CD8-positive, alpha-beta memory T cell (primary cell): ENCODE results near the gene ENOX1. TPM values are rescaled to one million over a fixed set of nuclear protein-coding genes. Genes with fewer than 3 reads are reported as not detected.

Experiments used
- CTCF ChIA-PET: fragments of 350-600 bp; sonication (Branson Sonifier 250); formaldehyde crosslinking; loops from one replicate; lab custom pipeline; 2021; ENCODE audit warnings: antibody characterized with exemption; lab: Charles Lee
- POLR2A ChIA-PET: fragments of 350-600 bp; sonication (Branson Sonifier 250); formaldehyde crosslinking; loops from one replicate; lab custom pipeline; 2021; ENCODE audit warnings: antibody characterized with exemption; lab: Charles Lee
- DNase-seq, 5 donors: peaks; one replicate each; pipeline versions ENCODE4 v3.0.0 to v3.0.0-alpha.2; 2020 to 2022; ENCODE audit warnings: mixed read lengths in 1 of 5
- H3K27ac ChIP-seq: one replicate; pipeline ENCODE4 v1.7.0; 2013; ENCODE audit warnings: low read depth, mild to moderate bottlenecking, low read length, moderate library complexity
- H3K27me3 ChIP-seq: 2 replicates; pipeline ENCODE4 v1.7.0; 2013; ENCODE audit warnings: low read length, mild to moderate bottlenecking; ENCODE audit not compliant: insufficient read depth, poor library complexity, severe bottlenecking
- H3K36me3 ChIP-seq: 2 replicates; pipeline ENCODE4 v1.7.0; 2013; ENCODE audit warnings: mild to moderate bottlenecking, low read length, moderate library complexity; ENCODE audit not compliant: insufficient read depth
- H3K4me1 ChIP-seq: 2 replicates; pipeline ENCODE4 v1.7.0; 2013; ENCODE audit warnings: mild to moderate bottlenecking, low read length, moderate library complexity; ENCODE audit not compliant: insufficient read depth
- H3K4me3 ChIP-seq: 2 replicates; pipeline ENCODE4 v1.7.0; 2013; ENCODE audit warnings: mild to moderate bottlenecking, low read length
- H3K9me3 ChIP-seq: 2 replicates; pipeline ENCODE4 v1.7.0; 2013; ENCODE audit warnings: mild to moderate bottlenecking, low read length
- H3K27ac Mint-ChIP-seq, 8 donors: one replicate each; pipeline ENCODE4 v1.8.0; 2020 to 2021; ENCODE audit warnings: mixed read lengths in 8 of 8, mild to moderate bottlenecking in 6 of 8, inconsistent platforms in 3 of 8, moderate library complexity in 3 of 8
- H3K27me3 Mint-ChIP-seq, 2 donors: one replicate each; pipeline ENCODE4 v1.8.0; 2020 to 2021; ENCODE audit warnings: mixed read lengths in 2 of 2, mild to moderate bottlenecking in 1 of 2, moderate library complexity in 1 of 2
- H3K36me3 Mint-ChIP-seq, 3 donors: one replicate each; pipeline ENCODE4 v1.8.0; 2020 to 2021; ENCODE audit warnings: mixed read lengths in 3 of 3, inconsistent platforms in 1 of 3, mild to moderate bottlenecking in 1 of 3
- H3K4me1 Mint-ChIP-seq, 3 donors: one replicate each; pipeline ENCODE4 v1.8.0; 2020 to 2021; ENCODE audit warnings: mixed read lengths in 3 of 3, inconsistent platforms in 1 of 3, mild to moderate bottlenecking in 1 of 3
- H3K4me3 Mint-ChIP-seq, 7 donors: one replicate each; pipeline ENCODE4 v1.8.0; 2020 to 2021; ENCODE audit warnings: mixed read lengths in 7 of 7, mild to moderate bottlenecking in 6 of 7, moderate library complexity in 4 of 7, inconsistent platforms in 2 of 7
- H3K9me3 Mint-ChIP-seq, 5 donors: one replicate each; pipeline ENCODE4 v1.8.0; 2020 to 2022; ENCODE audit warnings: mixed read lengths in 5 of 5, mild to moderate bottlenecking in 3 of 5, moderate library complexity in 2 of 5, inconsistent platforms in 1 of 5
- polyA plus RNA-seq: library from polyadenylated mRNA; unstranded; fragments of 300-500 nt; fragmentation: Illumina TruSeq; gene quantifications from one replicate; pipeline ENCODE4 v1.2.3, GENCODE V29; 2021
- total RNA-seq, 2 experiments: library from RNA; stranded (reverse); gene quantifications; one replicate each; pipeline ENCODE4 v1.2.3, GENCODE V29; 2021

The ENOX1 gene
- total and polyA plus RNA-seq, 3 experiments from 2014 or later, result 0.18 to 0.29 TPM; not detected in 1

DNA sequence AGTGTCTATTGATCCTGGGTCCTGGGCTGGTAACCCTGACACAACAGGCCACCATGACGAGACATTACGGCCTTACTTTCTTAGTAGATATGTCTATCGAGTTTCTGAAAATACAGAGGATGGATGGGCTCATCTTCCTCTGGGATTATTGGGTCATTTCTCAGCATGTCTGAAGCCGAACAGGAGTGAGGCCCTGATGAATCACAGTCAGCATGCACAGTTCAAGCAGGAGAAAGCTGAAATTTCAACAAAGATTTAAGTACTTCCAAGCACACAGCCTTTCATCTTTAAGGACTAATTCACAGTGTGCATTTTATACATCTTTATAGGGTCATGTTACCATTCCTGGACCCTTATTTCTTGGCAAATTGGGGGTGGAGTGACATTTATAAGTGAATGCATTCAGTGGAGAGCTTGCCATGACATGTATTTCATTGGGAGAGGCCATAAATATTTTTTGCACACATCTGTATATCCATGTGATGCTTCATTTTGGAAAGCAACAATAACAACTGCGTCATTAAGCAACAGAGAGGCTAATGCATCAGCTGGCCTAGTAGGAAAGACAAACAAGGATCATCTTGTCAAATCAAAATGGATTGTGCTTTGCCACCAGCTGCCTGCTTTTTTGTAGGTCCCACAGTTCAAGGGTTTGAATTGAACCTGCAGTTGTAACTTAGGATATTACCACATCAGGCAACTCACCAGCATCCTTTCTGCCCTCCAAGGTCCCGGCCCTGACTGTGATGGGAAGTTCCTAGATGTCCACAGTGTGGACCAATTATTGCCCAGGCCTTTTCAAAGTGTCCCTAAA, 619.9 kb downstream of the ENOX1 start:
- no peaks in the 10 kb centered on the region for H3K9me3 ChIP-seq
- no peaks in the 10 kb centered on the region for H3K27me3 ChIP-seq
- DNase-seq, result no peak
- H3K4me1 Mint-ChIP-seq, result no peaks in the 10 kb centered on the region
- ChIA-PET POLR2A (no interaction called here), CTCF (no interaction called here)
- H3K36me3 ChIP-seq, result no peaks in the 10 kb centered on the region
- H3K9me3 Mint-ChIP-seq, result peaks cover 0 to 19% (median 14%) of the 10 kb centered on the region in 5 donors
- no peak overlapping the region for H3K27ac ChIP-seq
- H3K4me3 ChIP-seq, result no peak overlapping the region
- H3K27me3 Mint-ChIP-seq, result peaks cover 9 to 32% of the 10 kb centered on the region in 2 donors
- H3K4me3 Mint-ChIP-seq, result no peak overlapping the region
- H3K27ac Mint-ChIP-seq, result no peak overlapping the region
- no peaks in the 10 kb centered on the region for H3K4me1 ChIP-seq
- H3K36me3 Mint-ChIP-seq, result no peaks in the 10 kb centered on the region

Other genes with a start within 250 kb of the ENOX1 start
- 1 to 10 TPM; 2.4 to 3.7 TPM for gene CCDC122, start 92.8 kb upstream of the ENOX1 start, total RNA-seq
- 1.1 TPM for gene CCDC122, start 92.8 kb upstream of the ENOX1 start, polyA plus RNA-seq
- 1 to 10 TPM; 4.6 to 7.0 TPM for gene LACC1, start 92.9 kb upstream of the ENOX1 start, total RNA-seq
- gene LACC1, start 92.9 kb upstream of the ENOX1 start, polyA plus RNA-seq, result 1.7 TPM